Measurements from ENCODE around the gene TBCK. TPM values are rescaled to one million over a fixed set of nuclear protein-coding genes. Genes with fewer than 3 reads are reported as not detected.

Gene TBCK
- total RNA-seq (2014; rRNA removed; shearing (Covaris generic)): 12.4 and 14.4 TPM in 2 replicates

DNA sequence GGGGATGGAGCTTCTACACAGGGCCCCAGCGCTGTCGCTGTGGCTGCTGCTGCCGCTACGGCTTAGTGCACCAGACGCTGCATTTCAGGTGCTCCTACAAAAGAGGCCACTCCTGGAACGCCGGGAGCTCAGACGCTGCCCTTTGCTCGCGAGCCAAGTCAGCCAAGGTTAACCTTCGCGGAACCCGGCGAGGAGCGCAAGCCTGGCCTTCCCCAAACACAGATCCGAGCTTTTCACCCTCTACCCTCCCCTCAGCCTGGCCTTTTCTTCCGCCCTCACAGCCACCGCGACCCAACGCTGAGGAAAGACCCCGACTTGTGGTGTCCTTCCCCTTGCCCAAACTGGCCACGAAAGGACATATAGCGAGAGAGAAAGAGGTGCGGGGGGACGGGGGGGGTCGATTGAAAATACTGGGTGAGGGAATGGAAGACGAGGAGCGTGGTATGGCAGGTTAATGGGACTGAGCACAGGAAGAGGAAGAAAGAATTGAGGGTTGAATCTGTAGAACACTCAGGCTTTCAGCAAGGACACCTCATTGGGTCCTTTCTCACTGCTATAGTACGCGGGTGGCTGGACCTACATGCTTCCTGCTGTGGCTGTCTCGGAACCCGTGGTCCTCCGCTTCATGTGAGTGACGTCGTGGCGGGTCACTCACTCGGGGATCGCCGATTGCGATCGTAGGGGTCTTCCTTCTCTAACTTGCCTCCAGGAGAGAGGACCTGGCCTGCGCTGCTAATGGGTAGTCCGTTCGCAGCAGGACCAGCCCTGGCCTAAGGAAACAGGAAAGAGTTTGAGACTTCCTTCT is at the start of gene TBCK, which contains the start of gene AIMP1:
TSS of gene TBCK (minus strand) at position 242 of the 805 bp plus-strand sequence. CDS start 7,249 bp downstream, outside the sequence.
TSS of gene AIMP1 (plus strand) at position 583 of the 805 bp plus-strand sequence. CDS start 8,460 bp downstream, outside the sequence.
- peak; percentile 87 for DNase-seq (ENCODE audit: low spot score)

DNA sequence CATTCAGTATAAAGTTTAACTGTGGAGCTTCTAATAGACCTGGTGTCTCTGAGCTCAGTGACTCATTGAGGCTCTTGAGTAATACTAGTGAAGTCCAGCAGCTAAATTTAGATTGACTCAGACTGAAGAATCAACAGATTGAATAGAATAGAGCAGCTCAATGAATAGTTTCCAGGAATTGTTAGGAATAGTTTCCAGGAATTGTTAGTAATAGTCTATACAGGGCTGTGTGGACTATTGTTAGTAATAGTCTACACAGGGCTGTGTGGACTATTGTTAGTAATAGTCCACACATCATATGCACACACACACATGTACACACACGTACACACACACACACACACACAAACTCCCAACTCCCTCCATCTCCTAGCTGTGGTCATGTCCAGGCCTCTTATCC is 49.6 kb upstream of the TBCK start:
- DNase-seq (ENCODE audit: low spot score): peak; percentile 49

GRCh38 chr4:106364282-106364681 is 48.3 kb upstream of the TBCK start:
- DNase-seq (ENCODE audit: low spot score): no peak

GRCh38 chr4:106362086-106362825 is 46.2 kb upstream of the TBCK start:
- DNase-seq (ENCODE audit: low spot score): no peak

GRCh38 chr4:106358899-106359298 is 42.9 kb upstream of the TBCK start:
- no peak for DNase-seq (ENCODE audit: low spot score)

- DNase-seq (ENCODE audit: low spot score): no peak
Measured at GRCh38 chr4:106355193-106355592, 39.2 kb upstream of the TBCK start.

GRCh38 chr4:106353786-106354185 is 37.8 kb upstream of the TBCK start:
- DNase-seq (ENCODE audit: low spot score): no peak

DNA sequence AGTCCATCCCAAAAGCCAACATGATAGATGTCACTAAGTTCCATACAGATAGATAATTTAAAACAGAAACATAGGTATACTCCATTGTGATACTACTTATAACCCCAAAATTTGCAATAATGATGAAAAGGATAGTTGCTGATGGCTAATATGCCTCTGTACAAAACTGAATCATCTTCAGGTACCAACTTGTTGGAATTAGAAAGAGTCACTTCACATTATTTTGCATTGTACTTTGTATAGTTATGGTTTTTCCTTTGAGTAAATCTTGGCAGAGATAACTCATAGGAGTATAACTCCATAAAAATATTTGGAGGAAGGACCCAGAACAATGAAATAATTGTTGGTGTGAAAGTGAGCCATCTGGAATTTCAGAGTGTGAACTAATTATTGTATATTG is 35.0 kb upstream of the TBCK start:
- DNase-seq (ENCODE audit: low spot score): no peak

GRCh38 chr4:106347167-106347566 is 31.2 kb upstream of the TBCK start:
- DNase-seq (ENCODE audit: low spot score): no peak

- DNase-seq (ENCODE audit: low spot score): no peak
Measured at GRCh38 chr4:106344647-106344970, 28.6 kb upstream of the TBCK start.

- DNase-seq (ENCODE audit: low spot score): no peak
Measured at GRCh38 chr4:106343865-106344646, 28.0 kb upstream of the TBCK start.

DNA sequence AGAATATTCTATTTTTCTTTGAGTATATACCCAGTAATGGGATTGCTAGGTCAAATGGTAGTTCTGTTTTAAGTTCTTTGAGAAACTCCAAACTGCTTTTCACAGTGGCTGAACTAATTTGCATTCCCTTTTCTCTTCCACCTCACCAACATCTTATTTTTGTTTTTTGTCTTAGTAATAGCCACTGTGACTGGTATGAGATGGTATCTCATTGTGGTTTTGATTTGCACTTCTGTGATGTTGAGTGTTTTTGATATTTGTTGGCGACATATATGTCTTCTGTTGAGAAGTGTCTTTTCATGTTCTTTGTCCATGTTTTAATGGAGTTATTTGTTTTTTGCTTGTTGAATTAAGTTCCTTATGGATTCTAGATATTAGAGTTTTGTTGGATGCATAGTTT is 24.8 kb upstream of the TBCK start:
- DNase-seq (ENCODE audit: low spot score): no peak

DNA sequence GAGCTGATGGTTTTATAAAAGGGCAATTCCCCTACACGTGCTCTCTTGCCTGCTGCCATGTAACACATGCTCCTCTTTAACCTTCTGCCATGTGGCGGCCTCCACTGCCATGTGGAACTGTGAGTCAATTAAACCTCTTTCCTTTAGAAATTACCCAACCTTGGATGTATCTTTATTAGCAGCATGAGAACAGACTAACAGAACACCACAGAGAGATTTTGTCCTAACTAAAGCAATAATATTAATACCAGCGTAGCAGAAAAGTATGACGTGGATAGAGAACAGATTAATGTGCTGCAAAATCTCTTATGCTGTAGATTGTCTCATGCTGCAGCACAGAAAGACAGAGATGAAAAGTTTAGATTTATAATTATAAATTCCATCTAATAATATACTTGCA is 23.4 kb upstream of the TBCK start:
- no peak for DNase-seq (ENCODE audit: low spot score)

GRCh38 chr4:106338671-106339070 is 22.7 kb upstream of the TBCK start:
- no peak for DNase-seq (ENCODE audit: low spot score)

GRCh38 chr4:106337916-106338315 is 21.9 kb upstream of the TBCK start:
- DNase-seq (ENCODE audit: low spot score): no peak

DNA sequence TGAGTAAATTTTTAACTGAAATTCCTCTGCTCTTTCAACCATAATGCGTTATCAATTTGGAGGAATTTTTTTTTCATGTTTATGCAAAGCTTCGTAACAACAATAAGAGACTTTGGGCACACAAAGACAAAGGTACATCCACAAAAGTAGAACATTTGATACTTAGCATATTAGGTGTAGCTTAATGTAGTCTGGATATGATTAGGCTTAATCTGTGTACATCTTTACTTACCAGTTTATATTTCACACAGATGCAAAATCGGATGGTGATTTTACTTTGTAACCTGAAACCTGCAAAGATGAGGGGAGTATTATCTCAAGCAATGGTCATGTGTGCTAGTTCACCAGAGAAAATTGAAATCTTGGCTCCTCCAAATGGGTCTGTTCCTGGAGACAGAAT is 20.6 kb upstream of the TBCK start:
- DNase-seq (ENCODE audit: low spot score): no peak

DNA sequence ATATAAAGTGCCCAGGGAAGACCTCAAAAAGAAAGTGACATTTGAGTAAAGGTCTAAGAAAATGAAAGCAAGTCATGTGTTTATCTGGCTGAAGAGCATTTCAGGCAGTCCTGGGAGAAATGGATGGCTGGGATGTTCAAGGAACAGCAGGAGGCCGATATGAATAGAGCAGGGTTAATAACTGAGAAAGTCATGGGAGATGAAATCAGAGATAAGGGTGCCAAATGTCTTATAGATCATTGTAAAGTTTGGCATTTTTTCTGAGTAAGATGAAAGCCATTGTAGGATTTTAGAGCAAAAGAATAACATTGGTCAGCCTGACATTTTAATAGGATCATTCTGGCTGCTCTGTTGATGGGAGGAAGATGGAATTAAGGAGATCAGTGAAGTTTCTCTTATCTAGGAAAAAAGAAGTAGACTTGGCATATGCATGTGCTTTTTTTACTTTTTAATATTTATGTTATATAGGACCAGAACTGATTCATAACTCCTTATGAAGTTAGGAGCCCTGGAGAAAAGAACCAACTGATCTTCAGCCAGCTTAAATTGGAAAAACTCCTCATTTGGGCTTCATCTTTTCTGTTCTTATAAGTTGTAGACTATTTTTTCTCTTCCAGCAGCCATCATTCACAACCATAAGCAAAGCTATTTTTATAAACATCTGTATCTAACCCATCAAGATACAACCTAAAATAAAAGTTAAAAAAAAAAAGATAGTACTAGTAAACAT is 18.9 kb upstream of the TBCK start:
- DNase-seq (ENCODE audit: low spot score): no peak

- DNase-seq (ENCODE audit: low spot score): no peak
Measured at GRCh38 chr4:106333186-106333585, 17.2 kb upstream of the TBCK start.

DNA sequence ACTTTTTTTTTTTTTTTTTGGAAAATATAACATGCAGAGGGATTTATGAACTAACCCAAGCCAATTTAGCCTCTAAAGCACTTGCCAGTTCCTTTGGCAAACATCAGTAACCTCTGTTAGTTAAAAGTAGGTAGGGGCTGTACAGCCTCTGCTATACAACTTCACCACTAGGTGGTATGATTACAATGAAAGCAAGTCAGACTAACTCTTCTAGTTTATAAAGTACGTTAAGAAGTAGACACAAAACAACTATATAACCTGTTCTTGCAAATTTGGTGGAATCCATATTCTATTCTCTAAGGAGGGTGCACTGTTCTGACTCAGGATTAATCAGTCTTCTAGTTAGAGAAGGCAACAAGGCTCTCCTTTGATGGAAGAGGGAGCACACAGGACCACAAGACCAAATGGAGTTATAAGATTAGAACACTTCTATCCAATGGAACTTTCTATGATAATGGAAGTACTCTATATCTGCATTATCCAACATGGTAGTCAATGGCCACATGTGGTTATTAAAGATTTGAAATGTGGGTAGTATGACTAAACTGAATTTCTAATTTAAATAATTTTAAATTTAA is 13.1 kb upstream of the TBCK start:
- peak; percentile 35 for DNase-seq (ENCODE audit: low spot score)

DNA sequence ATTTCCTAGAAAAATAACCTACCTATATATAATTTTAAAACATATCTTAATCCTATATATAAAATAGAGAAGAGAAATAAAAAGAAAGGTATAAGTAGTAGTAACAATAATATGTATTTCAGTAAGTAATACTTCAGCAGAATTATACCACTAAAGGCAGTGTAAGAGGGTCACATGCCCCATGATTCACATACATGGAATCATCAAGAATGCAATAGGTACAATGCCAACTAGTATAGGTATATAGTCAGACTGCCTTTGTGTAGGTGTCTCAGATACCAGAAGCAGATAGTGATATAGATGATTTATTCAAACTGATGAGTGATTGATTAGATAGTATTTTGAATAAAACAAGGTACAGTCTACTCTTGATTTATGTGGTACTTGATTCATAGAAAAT is 9.8 kb upstream of the TBCK start:
- DNase-seq (ENCODE audit: low spot score): no peak

DNA sequence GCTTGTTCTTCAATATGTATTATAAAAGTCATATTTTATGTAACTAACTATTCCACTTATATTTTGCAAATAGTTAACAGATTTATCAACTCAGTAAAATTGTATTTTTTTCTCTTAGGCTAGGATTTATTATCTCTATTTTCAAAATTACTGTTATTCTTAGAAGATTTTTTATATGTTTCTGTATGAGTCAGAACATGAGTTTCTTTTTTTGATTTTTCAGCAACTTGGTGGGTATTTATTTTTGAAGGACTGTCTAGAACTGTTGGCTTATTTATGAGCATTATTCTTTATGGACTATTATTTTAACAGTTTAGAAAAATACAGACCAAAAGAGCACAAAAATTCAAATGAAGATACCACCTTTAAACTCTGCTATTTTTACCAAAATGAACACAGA is 7.1 kb upstream of the TBCK start:
- DNase-seq (ENCODE audit: low spot score): no peak
